ENCODE data around the gene TRIM67. TPM values are rescaled to one million over a fixed set of nuclear protein-coding genes. Genes with fewer than 3 reads are reported as not detected.

The TRIM67 gene
- not detected in 2 replicates for total RNA-seq

GRCh38 chr1:231161667-231162296 lies at the start of gene TRIM67:
Gene TRIM67, plus strand, starts transcription at chr1:231162058. Its CDS starts 912 bp downstream, at chr1:231162970.

GRCh38 chr1:231240883-231241735 lies 79.3 kb downstream of the TRIM67 start, which contains the start of gene GNPAT:
Gene GNPAT, plus strand, starts transcription at chr1:231241212. Its CDS starts 167 bp downstream, at chr1:231241379.

Other genes with a start within 250 kb of the TRIM67 start
- gene TTC13, start 183.2 kb upstream of the TRIM67 start, total RNA-seq, result 7.4 and 17.0 TPM in 2 replicates
- gene ARV1, start 183.0 kb upstream of the TRIM67 start, total RNA-seq, result 22.5 and 33.1 TPM in 2 replicates
- gene FAM89A, start 121.8 kb upstream of the TRIM67 start, total RNA-seq, result 6.9 and 10.6 TPM in 2 replicates
- gene GNPAT, start 79.2 kb downstream of the TRIM67 start, total RNA-seq, result 60.5 and 65.0 TPM in 2 replicates
- gene EXOC8, start 175.8 kb downstream of the TRIM67 start, total RNA-seq, result 5.8 and 6.6 TPM in 2 replicates
- 14.1 and 28.0 TPM in 2 replicates for gene SPRTN, start 176.2 kb downstream of the TRIM67 start, total RNA-seq